ENCODE measurements around the gene CRPPA. TPM values are rescaled to one million over a fixed set of nuclear protein-coding genes. Genes with fewer than 3 reads are reported as not detected.
A peak's percentile ranks its signal among the peaks of the same experiment; 100 is the strongest.

CRPPA gene
- 1 to 10 TPM; 1.1 to 1.3 TPM for total RNA-seq
- polyA plus RNA-seq = under 1 TPM; 0.26 to 0.87 TPM

DNA sequence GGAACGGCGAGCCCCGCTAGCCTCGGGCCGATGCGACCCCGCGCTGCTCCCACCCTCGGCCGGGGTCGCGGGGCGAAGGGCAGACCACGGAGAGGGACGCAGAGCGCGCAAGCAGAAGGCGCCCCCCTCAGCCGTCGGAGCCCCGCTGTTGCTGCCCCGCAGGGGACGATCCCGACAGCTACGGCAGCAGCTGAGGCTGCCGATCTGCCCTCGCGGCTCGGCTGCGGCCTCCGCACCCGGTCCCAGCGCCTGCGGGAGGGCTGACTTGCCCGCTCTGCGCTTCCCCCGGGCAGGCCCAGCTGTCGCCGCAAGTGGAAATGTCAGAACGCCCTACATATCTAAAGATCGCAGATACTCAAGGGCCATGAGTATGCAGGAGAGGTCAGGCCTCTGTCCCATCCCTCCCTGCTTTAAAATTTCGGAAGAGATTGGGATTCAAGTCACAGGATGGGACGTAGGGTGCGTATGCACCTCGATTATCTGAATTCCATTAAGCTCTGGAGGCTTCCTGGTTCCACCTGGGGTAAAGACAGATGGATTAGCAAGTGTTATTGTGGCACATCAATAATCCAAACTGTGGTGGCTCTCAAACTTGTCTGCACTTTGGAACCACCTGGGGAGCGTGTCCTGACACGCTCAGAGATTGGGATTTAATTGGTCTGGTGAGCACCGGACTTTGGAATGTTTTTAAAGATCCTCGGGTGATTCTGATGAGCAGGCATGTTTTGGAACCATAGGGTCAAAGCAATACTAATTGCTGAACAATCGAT lies at the start of gene CRPPA:
Gene CRPPA (minus strand): TSS at position 206 of the 770 bp plus-strand sequence. CDS start 216 bp downstream, outside the sequence.
- no peaks in the 10 kb centered on the region for H3K27me3 ChIP-seq (ENCODE audit: insufficient read depth, low read length)
- H3K4me3 ChIP-seq (ENCODE audit: low read length in 2 of 2) = peak within 1 kb of the TSS; percentile 50 to 63
- H3K27me3 Mint-ChIP-seq = peaks cover 0 to 8% of the 10 kb centered on the region in 2 donors
- H3K36me3 ChIP-seq (ENCODE audit: insufficient read depth, low read length) = no peaks in the 10 kb centered on the region
- peak within 1 kb of the TSS; percentile 81 to 94 (median 88) for H3K4me3 Mint-ChIP-seq
- H3K27ac ChIP-seq (ENCODE audit: low read depth, low read length) = peak within 1 kb of the TSS; percentile 64
- no peaks in the 10 kb centered on the region for H3K9me3 Mint-ChIP-seq
- peaks cover 10 to 32% (median 21%) of the 10 kb centered on the region in 4 donors for H3K4me1 Mint-ChIP-seq
- CTCF ChIA-PET (ENCODE audit: partially characterized antibody) = interaction anchor here (1.1 to 6.0 kb wide), 6 partner anchors 11 to 198 kb away, joined by 3 to 60 read pairs (median 6); no protein-coding TSS in a partner anchor
- H3K4me1 ChIP-seq (ENCODE audit: insufficient read depth, low read length) = peaks cover 15% of the 10 kb centered on the region
- H3K27ac Mint-ChIP-seq = peak within 1 kb of the TSS; percentile 82 to 97 (median 95)
- intact Hi-C loops (cut with micrococcal nuclease) = loop anchor here (2.0 kb wide), 1 partner anchor 813 kb away; no protein-coding TSS in a partner anchor
- peaks cover 0 to 3% of the 10 kb centered on the region in 2 donors for H3K36me3 Mint-ChIP-seq
- POLR2A ChIA-PET (ENCODE audit: partially characterized antibody) = interaction anchor here (0.9 to 2.7 kb wide), 9 partner anchors 7 to 876 kb away, joined by 3 to 21 read pairs (median 5); partner anchors contain the start of genes AHR, ANKMY2 and BZW2
- DNase-seq = peak in 4 of 5 donors; percentile 27 to 36 (median 28)
- no peaks in the 10 kb centered on the region for H3K9me3 ChIP-seq (ENCODE audit: control insufficient read depth in 1 of 2, low read length in 2 of 2)

DNA sequence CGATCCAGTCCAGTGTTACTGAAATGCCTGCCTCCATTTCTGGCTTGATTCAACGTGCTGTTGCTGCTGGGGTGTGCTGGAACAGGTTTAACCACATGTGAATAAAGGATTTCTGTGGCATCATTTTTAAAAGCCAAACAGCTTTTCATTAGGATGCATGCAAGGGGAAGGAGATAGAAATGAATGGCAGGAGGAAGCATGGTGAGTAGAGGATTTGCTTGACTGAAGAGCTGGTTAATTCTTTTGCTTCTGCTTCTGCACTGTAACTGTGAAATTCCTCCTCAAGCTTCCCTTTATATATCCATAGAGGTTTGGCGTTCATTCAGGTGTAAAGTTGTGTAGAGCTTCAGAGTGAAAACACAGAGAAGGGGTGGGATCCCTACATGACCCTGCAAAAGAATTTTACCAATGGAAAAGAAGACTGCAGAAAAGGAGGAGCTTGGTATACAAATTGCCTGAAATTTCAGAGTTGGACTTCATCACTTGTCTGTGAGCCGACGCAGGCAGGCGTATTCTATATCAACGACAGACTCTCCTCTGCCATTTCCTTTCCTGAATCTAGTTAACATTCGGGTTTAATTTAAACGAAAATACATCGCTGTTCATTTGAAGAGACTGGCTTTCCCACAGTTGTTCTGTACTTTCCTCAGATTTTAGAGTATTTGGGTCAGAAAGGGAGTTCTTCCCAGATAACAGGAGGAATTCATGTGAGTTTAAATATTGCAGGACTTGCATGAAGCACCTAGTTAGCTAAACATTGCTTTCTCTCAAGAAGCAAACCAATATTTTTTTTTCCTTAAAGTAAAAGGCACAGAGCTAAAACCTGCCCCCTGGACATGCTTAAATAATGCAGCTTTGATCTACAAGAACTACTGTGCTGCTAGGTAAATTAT lies 44.4 kb upstream of the CRPPA start, which contains the start of gene SOSTDC1:
Gene SOSTDC1 (minus strand): TSS at position 270 of the 893 bp plus-strand sequence. CDS start 70 bp downstream, at position 200.
- H3K36me3 ChIP-seq (ENCODE audit: insufficient read depth, low read length) = no peaks in the 10 kb centered on the region
- peaks cover 0 to 3% (median 0%) of the 10 kb centered on the region in 8 donors for H3K9me3 Mint-ChIP-seq
- H3K27ac ChIP-seq (ENCODE audit: low read depth, low read length) = no peak within 1 kb of the TSS
- H3K27ac Mint-ChIP-seq = peak within 1 kb of the TSS in 1 of 7 donors; percentile 49
- ChIA-PET POLR2A (ENCODE audit: partially characterized antibody) (no interaction called here), CTCF (ENCODE audit: partially characterized antibody) (interaction anchor here (1.0 kb wide), 1 partner anchor 29 kb away, joined by 3 read pairs; no protein-coding TSS in a partner anchor)
- H3K36me3 Mint-ChIP-seq = no peaks in the 10 kb centered on the region
- no peaks in the 10 kb centered on the region for H3K27me3 ChIP-seq (ENCODE audit: insufficient read depth, low read length)
- H3K4me3 ChIP-seq (ENCODE audit: low read length in 2 of 2) = no peak within 1 kb of the TSS
- intact Hi-C loops (cut with micrococcal nuclease) = no loop called here
- DNase-seq = peak in 1 of 5 donors; percentile 1
- no peaks in the 10 kb centered on the region for H3K4me1 ChIP-seq (ENCODE audit: insufficient read depth, low read length)
- peaks cover 6 to 12% of the 10 kb centered on the region in 2 donors for H3K27me3 Mint-ChIP-seq
- H3K4me1 Mint-ChIP-seq = peaks cover 0 to 5% (median under 1%) of the 10 kb centered on the region in 4 donors
- H3K4me3 Mint-ChIP-seq = peak within 1 kb of the TSS in 6 of 8 donors; percentile 23 to 60 (median 36)
- H3K9me3 ChIP-seq (ENCODE audit: control insufficient read depth in 1 of 2, low read length in 2 of 2) = no peaks in the 10 kb centered on the region

DNA sequence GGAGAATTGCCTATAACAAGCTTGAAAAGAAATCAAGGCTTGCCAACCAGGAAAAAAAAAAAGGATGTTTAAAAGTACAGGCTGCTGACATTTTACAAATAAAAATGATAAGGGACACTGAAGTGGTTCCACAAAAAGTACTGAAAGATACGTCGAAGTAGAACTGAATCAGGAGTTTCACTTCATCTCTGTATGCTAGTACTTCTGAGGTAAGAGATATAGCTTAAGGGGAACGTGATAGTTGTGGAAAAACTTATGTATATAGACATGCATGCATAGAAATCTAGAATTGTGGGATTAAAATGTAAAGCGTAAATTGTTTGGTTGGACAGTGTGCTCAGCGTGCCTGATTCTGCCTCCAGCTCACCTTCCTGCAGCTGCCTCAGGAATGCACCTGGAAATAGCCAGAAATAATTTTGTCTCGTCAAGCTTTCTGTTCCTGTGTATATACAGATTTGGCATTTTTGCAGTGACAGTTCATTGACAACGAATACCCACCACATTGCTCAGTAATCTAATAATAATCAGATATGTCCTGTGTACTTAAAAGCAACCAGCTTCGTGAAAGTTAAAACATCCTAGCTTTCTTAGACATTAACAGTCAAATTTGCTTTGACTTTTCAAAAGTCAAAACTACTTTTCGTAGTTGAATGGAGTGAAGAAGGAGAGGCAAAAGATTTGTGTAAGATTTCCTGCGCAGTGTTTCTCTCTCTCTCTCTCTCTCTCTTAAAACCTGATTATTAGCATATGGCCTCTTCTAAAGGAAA lies 42.8 kb upstream of the CRPPA start:
- intact Hi-C loops (cut with micrococcal nuclease) = no loop called here
- no peaks in the 10 kb centered on the region for H3K27me3 ChIP-seq (ENCODE audit: insufficient read depth, low read length)
- no peak overlapping the region for H3K27ac Mint-ChIP-seq
- POLR2A ChIA-PET (ENCODE audit: partially characterized antibody) = no interaction called here
- CTCF ChIA-PET (ENCODE audit: partially characterized antibody) = interaction anchor here (1.1 kb wide), 1 partner anchor 32 kb away, joined by 3 read pairs; no protein-coding TSS in a partner anchor
- H3K4me1 Mint-ChIP-seq = peaks cover 0 to 5% (median under 1%) of the 10 kb centered on the region in 4 donors
- no peaks in the 10 kb centered on the region for H3K36me3 Mint-ChIP-seq
- no peak overlapping the region for H3K27ac ChIP-seq (ENCODE audit: low read depth, low read length)
- H3K9me3 ChIP-seq (ENCODE audit: control insufficient read depth in 1 of 2, low read length in 2 of 2) = no peaks in the 10 kb centered on the region
- no peaks in the 10 kb centered on the region for H3K36me3 ChIP-seq (ENCODE audit: insufficient read depth, low read length)
- no peak overlapping the region for H3K4me3 Mint-ChIP-seq
- H3K4me3 ChIP-seq (ENCODE audit: low read length in 2 of 2) = no peak overlapping the region
- DNase-seq = no peak
- H3K4me1 ChIP-seq (ENCODE audit: insufficient read depth, low read length) = no peaks in the 10 kb centered on the region
- peaks cover 6 to 9% of the 10 kb centered on the region in 2 donors for H3K27me3 Mint-ChIP-seq
- H3K9me3 Mint-ChIP-seq = peaks cover 0 to 3% (median 0%) of the 10 kb centered on the region in 8 donors

DNA sequence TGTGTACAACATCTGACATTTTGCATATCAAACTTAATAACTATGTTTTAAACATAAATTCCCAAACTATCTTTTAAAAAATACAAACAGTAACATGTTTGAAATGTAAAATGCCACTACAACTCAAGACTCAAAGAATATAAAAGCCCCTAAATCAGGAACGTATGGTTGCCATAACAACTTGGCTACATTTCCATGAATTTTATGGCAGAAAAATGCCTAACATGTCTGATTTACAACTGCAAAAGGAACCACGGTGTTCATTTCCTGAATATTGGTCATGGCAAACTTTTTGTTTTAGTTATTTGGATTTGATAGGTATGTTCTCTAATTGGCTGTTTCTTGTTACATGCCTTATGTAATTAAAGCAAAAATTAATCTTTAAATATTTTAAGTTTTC lies 42.2 kb upstream of the CRPPA start:
- POLR2A ChIA-PET (ENCODE audit: partially characterized antibody) = no interaction called here
- Mint-ChIP-seq H3K4me3 (no peak overlapping the region), H3K36me3 (no peaks in the 10 kb centered on the region), H3K9me3 (peaks cover 0 to 3% (median 0%) of the 10 kb centered on the region in 8 donors), H3K27ac (no peak overlapping the region), H3K4me1 (peaks cover 0 to 5% (median under 1%) of the 10 kb centered on the region in 4 donors), H3K27me3 (peaks cover 4 to 9% of the 10 kb centered on the region in 2 donors)
- CTCF ChIA-PET (ENCODE audit: partially characterized antibody) = interaction anchor here (1.1 kb wide), 1 partner anchor 31 kb away, joined by 3 read pairs; no protein-coding TSS in a partner anchor
- intact Hi-C loops (cut with micrococcal nuclease) = no loop called here
- Histone ChIP-seq H3K4me1 (ENCODE audit: insufficient read depth, low read length) (no peaks in the 10 kb centered on the region), H3K27ac (ENCODE audit: low read depth, low read length) (no peak overlapping the region), H3K36me3 (ENCODE audit: insufficient read depth, low read length) (no peaks in the 10 kb centered on the region), H3K27me3 (ENCODE audit: insufficient read depth, low read length) (no peaks in the 10 kb centered on the region), H3K9me3 (ENCODE audit: control insufficient read depth in 1 of 2, low read length in 2 of 2) (no peaks in the 10 kb centered on the region), H3K4me3 (ENCODE audit: low read length in 2 of 2) (no peak overlapping the region)
- DNase-seq = no peak

DNA sequence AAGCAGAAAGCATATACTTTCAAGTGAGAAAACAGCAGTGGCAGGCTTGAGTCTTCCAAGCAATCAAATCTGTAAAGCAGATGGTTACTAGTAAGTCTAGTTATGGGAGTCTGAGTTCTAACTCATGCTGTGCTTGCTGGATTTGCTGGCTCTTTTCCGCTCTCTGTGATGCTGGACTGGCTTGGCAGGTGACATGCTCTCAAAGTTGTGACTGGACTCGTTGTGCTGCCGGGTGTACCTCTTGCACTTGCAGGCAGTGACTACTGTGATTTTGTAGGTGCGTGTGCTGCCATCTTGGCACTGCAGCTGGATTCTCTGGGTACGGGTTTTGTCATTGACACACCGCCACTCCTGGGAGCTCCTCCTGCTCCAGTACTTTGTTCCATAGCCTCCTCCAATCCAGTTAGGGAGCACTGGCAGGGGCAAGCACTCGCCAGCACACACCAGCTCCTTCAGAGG lies 41.1 kb upstream of the CRPPA start:
- Mint-ChIP-seq H3K9me3 (peaks cover 0 to 3% (median 0%) of the 10 kb centered on the region in 8 donors), H3K27ac (no peak overlapping the region), H3K4me3 (no peak overlapping the region), H3K36me3 (no peaks in the 10 kb centered on the region), H3K27me3 (peaks cover 4 to 9% of the 10 kb centered on the region in 2 donors), H3K4me1 (peaks cover 0 to 5% (median under 1%) of the 10 kb centered on the region in 4 donors)
- Histone ChIP-seq H3K4me3 (ENCODE audit: low read length in 2 of 2) (no peak overlapping the region), H3K36me3 (ENCODE audit: insufficient read depth, low read length) (no peaks in the 10 kb centered on the region), H3K27me3 (ENCODE audit: insufficient read depth, low read length) (no peaks in the 10 kb centered on the region), H3K27ac (ENCODE audit: low read depth, low read length) (no peak overlapping the region), H3K9me3 (ENCODE audit: control insufficient read depth in 1 of 2, low read length in 2 of 2) (no peaks in the 10 kb centered on the region), H3K4me1 (ENCODE audit: insufficient read depth, low read length) (no peaks in the 10 kb centered on the region)
- CTCF ChIA-PET (ENCODE audit: partially characterized antibody) = interaction anchor here (0.8 kb wide), 1 partner anchor 10 kb away, joined by 3 read pairs; no protein-coding TSS in a partner anchor
- POLR2A ChIA-PET (ENCODE audit: partially characterized antibody) = no interaction called here
- DNase-seq = no peak
- intact Hi-C loops (cut with micrococcal nuclease) = no loop called here

DNA sequence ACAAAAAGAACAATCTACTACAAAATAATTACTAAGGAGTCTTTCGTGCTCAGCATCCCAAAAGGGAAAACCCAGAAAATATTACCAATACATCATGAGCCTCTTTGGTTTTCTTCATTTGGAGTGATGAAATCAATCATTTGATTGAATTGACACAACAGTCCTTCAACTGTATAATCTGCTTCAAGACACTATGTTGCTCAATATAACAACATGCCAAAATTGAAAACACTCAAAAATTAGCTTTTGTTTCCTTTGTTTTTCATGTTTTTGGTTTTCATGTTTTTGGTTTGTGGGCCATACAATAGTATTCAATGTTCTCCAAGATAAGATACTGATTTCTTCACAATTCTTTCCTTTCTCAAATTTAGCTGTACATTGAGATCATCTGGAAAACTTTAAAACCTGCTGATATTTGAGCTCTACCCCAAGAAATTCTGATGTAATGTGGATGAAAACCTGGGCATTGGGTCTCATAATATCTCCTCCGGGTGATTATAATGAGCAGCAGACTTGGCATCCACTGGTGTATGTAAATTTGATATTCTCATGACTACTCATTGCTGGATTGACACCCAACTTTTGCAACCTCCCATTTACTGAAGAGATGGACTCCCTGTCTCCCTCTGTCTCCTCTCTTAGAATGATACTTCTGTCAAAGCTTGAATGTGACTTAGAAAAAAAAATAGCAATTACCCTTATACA lies 39.6 kb upstream of the CRPPA start:
- Mint-ChIP-seq H3K36me3 (no peaks in the 10 kb centered on the region), H3K4me3 (no peak overlapping the region), H3K27ac (no peak overlapping the region), H3K27me3 (peaks cover 3 to 9% of the 10 kb centered on the region in 2 donors), H3K4me1 (peaks cover under 1 to 9% (median 2%) of the 10 kb centered on the region in 4 donors), H3K9me3 (peaks cover 0 to 4% (median 0%) of the 10 kb centered on the region in 8 donors)
- Histone ChIP-seq H3K9me3 (ENCODE audit: control insufficient read depth in 1 of 2, low read length in 2 of 2) (no peaks in the 10 kb centered on the region), H3K36me3 (ENCODE audit: insufficient read depth, low read length) (no peaks in the 10 kb centered on the region), H3K27me3 (ENCODE audit: insufficient read depth, low read length) (no peaks in the 10 kb centered on the region), H3K27ac (ENCODE audit: low read depth, low read length) (no peak overlapping the region), H3K4me1 (ENCODE audit: insufficient read depth, low read length) (no peaks in the 10 kb centered on the region), H3K4me3 (ENCODE audit: low read length in 2 of 2) (no peak overlapping the region)
- DNase-seq = no peak
- ChIA-PET CTCF (ENCODE audit: partially characterized antibody) (interaction anchor here (1.5 kb wide), 1 partner anchor 11 kb away, joined by 3 read pairs; no protein-coding TSS in a partner anchor), POLR2A (ENCODE audit: partially characterized antibody) (no interaction called here)
- intact Hi-C loops (cut with micrococcal nuclease) = no loop called here

All from CD4-positive, alpha-beta memory T cell (primary cell).